CD4-positive, alpha-beta T cell (primary cell): ENCODE results near the gene RAPGEF1. TPM values are rescaled to one million over a fixed set of nuclear protein-coding genes. Genes with fewer than 3 reads are reported as not detected.
"Not testable (repeated sequence)": the region's sequence is repeated elsewhere in the genome, so short reads cannot be mapped to it uniquely, and the experiment has no call there.

Experiments used
- ATAC-seq: fragments of 200-7000 bp; cut with Tn5 transposase; one replicate; pipeline ENCODE4 v1.10.0; 2022; ENCODE audit warnings: mild to moderate bottlenecking; ENCODE audit not compliant: poor library complexity
- CTCF ChIA-PET: fragments of 350-600 bp; sonication (Branson Sonifier 250); formaldehyde crosslinking; loops from one replicate; lab custom pipeline; 2021; ENCODE audit warnings: antibody characterized with exemption, inconsistent platforms; lab: Charles Lee
- POLR2A ChIA-PET: fragments of 350-600 bp; sonication (Branson Sonifier 250); formaldehyde crosslinking; loops from one replicate; lab custom pipeline; 2021; ENCODE audit warnings: antibody characterized with exemption, inconsistent platforms; lab: Charles Lee
- DNase-seq, 14 experiments: peaks; one replicate each; pipeline ENCODE4 v3.0.0-alpha.2; 2013 to 2020; ENCODE audit warnings: mixed read lengths in 2 of 14
- H3K27ac ChIP-seq, 2 donors: one replicate each; pipeline versions ENCODE4 v1.5.1 to v1.7.0; 2013; ENCODE audit warnings: low read length in 2 of 2, low read depth in 1 of 2, mild to moderate bottlenecking in 1 of 2
- H3K27me3 ChIP-seq, 2 experiments: 1 replicate in 1 of 2; 2 replicates in 1 of 2; pipeline versions ENCODE4 v1.6.1 to v1.7.0; 2013; ENCODE audit warnings: low read length in 2 of 2, control low read depth in 1 of 2, mild to moderate bottlenecking in 1 of 2, moderate library complexity in 1 of 2; ENCODE audit not compliant: insufficient read depth in 2 of 2, control insufficient read depth in 1 of 2
- H3K36me3 ChIP-seq: one replicate; pipeline ENCODE4 v1.6.1; 2013; ENCODE audit warnings: low read length, control low read depth; ENCODE audit not compliant: insufficient read depth
- H3K4me1 ChIP-seq: one replicate; pipeline ENCODE4 v1.6.1; 2013; ENCODE audit warnings: low read length, control low read depth; ENCODE audit not compliant: insufficient read depth
- H3K4me3 ChIP-seq: one replicate; pipeline ENCODE4 v1.5.1; 2013; ENCODE audit warnings: mild to moderate bottlenecking, low read length, moderate library complexity
- H3K9me3 ChIP-seq, 2 experiments: 1 replicate in 1 of 2; 2 replicates in 1 of 2; pipeline versions ENCODE4 v1.6.1 to v1.7.0; 2013; ENCODE audit warnings: low read length in 2 of 2, mild to moderate bottlenecking in 2 of 2, control low read depth in 1 of 2, moderate library complexity in 1 of 2; ENCODE audit not compliant: control insufficient read depth in 1 of 2, insufficient read depth in 1 of 2
- H3K27ac Mint-ChIP-seq: one replicate; pipeline ENCODE4 v1.8.0; 2020; ENCODE audit warnings: mixed read lengths
- H3K27me3 Mint-ChIP-seq: one replicate; pipeline ENCODE4 v1.8.0; 2021; ENCODE audit warnings: mixed read lengths
- H3K36me3 Mint-ChIP-seq: one replicate; pipeline ENCODE4 v1.8.0; 2021; ENCODE audit warnings: low read depth, mixed read lengths
- H3K4me1 Mint-ChIP-seq: one replicate; pipeline ENCODE4 v1.8.0; 2021; ENCODE audit warnings: low read depth, mixed read lengths
- H3K4me3 Mint-ChIP-seq: one replicate; pipeline ENCODE4 v1.8.0; 2020; ENCODE audit warnings: mild to moderate bottlenecking, mixed read lengths
- H3K9me3 Mint-ChIP-seq: one replicate; pipeline ENCODE4 v1.8.0; 2020; ENCODE audit warnings: mixed read lengths
- CTCF ChIP-seq: fragments of 200-600 bp; IDR thresholded peaks from one replicate; pipeline ENCODE4 v1.8.0; 2022; ENCODE audit warnings: antibody characterized with exemption, mild to moderate bottlenecking
- intact Hi-C, 2 experiments: fragments of 100-400 bp; cut with DNase I in 1 of 2; cut with micrococcal nuclease in 1 of 2; formaldehyde crosslinking; loops; one replicate each; pipeline versions ENCODE4 v1.15.1 to v1.9.0; 2023 to 2025; cut with DNase I, micrococcal nuclease
- total RNA-seq, 174 experiments: library from RNA in 2 of 174; stranded (reverse) in 2 of 174; gene quantifications; one replicate each; pipeline ENCODE4 v1.2.3 and lab custom pipeline; 2021 to 2026

Gene RAPGEF1
- total RNA-seq, 2 experiments from 2014 or later = 130 to 134 TPM

- Mint-ChIP-seq H3K27me3 (peaks cover 58% of the 10 kb centered on the region), H3K9me3 (no peaks in the 10 kb centered on the region), H3K36me3 (no peaks in the 10 kb centered on the region), H3K4me1 (no peaks in the 10 kb centered on the region), H3K27ac (no peak overlapping the region), H3K4me3 (no peak overlapping the region)
- H3K27ac ChIP-seq = no peak overlapping the region
- peak in 1 of 14 experiments; percentile 21 for DNase-seq
- H3K27me3 ChIP-seq = peaks cover 20 to 25% of the 10 kb centered on the region in 2 experiments
- TF ChIP-seq CTCF = no peak
- no peaks in the 10 kb centered on the region for H3K4me1 ChIP-seq
- POLR2A ChIA-PET = interaction anchor here (0.6 to 1.2 kb wide), 2 partner anchors 15 to 325 kb away, joined by 3 read pairs; no protein-coding TSS in a partner anchor
- H3K36me3 ChIP-seq = no peaks in the 10 kb centered on the region
- H3K9me3 ChIP-seq = peaks cover 0 to 14% of the 10 kb centered on the region in 2 experiments
- CTCF ChIA-PET = no interaction called here
- intact Hi-C loops = no loop called here
- no peak overlapping the region for H3K4me3 ChIP-seq
- ATAC-seq = peak; percentile 48
Observed at GRCh38 chr9:131554843-131555351, 185.0 kb downstream of the RAPGEF1 start.

- H3K36me3 Mint-ChIP-seq = no peaks in the 10 kb centered on the region
- H3K9me3 Mint-ChIP-seq = no peaks in the 10 kb centered on the region
- peaks cover 64% of the 10 kb centered on the region for H3K27me3 Mint-ChIP-seq
- no peaks in the 10 kb centered on the region for H3K36me3 ChIP-seq
- no peak overlapping the region for H3K27ac ChIP-seq
- H3K4me1 Mint-ChIP-seq = no peaks in the 10 kb centered on the region
- peaks cover 0 to 14% of the 10 kb centered on the region in 2 experiments for H3K9me3 ChIP-seq
- no peak overlapping the region for H3K27ac Mint-ChIP-seq
- peaks cover 20 to 25% of the 10 kb centered on the region in 2 experiments for H3K27me3 ChIP-seq
- CTCF ChIA-PET = interaction anchor here (0.6 kb wide), 1 partner anchor 409 kb away, joined by 3 read pairs; no protein-coding TSS in a partner anchor
- DNase-seq (no peak), ATAC-seq (no peak)
- H3K4me3 Mint-ChIP-seq = no peak overlapping the region
- no peak for TF ChIP-seq CTCF
- POLR2A ChIA-PET = interaction anchor here (0.6 kb wide), 1 partner anchor 326 kb away, joined by 3 read pairs; no protein-coding TSS in a partner anchor
- intact Hi-C loops = no loop called here
- no peaks in the 10 kb centered on the region for H3K4me1 ChIP-seq
- no peak overlapping the region for H3K4me3 ChIP-seq
Observed at GRCh38 chr9:131554087-131554842, 185.6 kb downstream of the RAPGEF1 start.

- peaks cover 85% of the 10 kb centered on the region for H3K27me3 Mint-ChIP-seq
- peaks cover 9% of the 10 kb centered on the region for H3K4me1 Mint-ChIP-seq
- H3K9me3 Mint-ChIP-seq = no peaks in the 10 kb centered on the region
- no peaks in the 10 kb centered on the region for H3K36me3 Mint-ChIP-seq
- ChIA-PET CTCF (no interaction called here), POLR2A (no interaction called here)
- DNase-seq = no peak
- Histone ChIP-seq H3K27ac (no peak overlapping the region), H3K4me1 (peaks cover 2% of the 10 kb centered on the region), H3K9me3 (peaks cover 0 to 14% of the 10 kb centered on the region in 2 experiments), H3K27me3 (peaks cover 26 to 33% of the 10 kb centered on the region in 2 experiments), H3K36me3 (no peaks in the 10 kb centered on the region), H3K4me3 (no peak overlapping the region)
- intact Hi-C loops = no loop called here
- H3K27ac Mint-ChIP-seq = no peak overlapping the region
- no peak for TF ChIP-seq CTCF
- ATAC-seq = no peak
- H3K4me3 Mint-ChIP-seq = no peak overlapping the region
Observed at GRCh38 chr9:131552030-131552429, 187.8 kb downstream of the RAPGEF1 start.

GRCh38 chr9:131550465-131550864, 189.4 kb downstream of the RAPGEF1 start:
- Histone ChIP-seq H3K27me3 (peaks cover 37 to 42% of the 10 kb centered on the region in 2 experiments), H3K4me1 (peaks cover 18% of the 10 kb centered on the region), H3K9me3 (peaks cover 0 to 17% of the 10 kb centered on the region in 2 experiments)
- H3K36me3 ChIP-seq, intact Hi-C loops, H3K27ac ChIP-seq, ATAC-seq, POLR2A ChIA-PET, H3K27ac Mint-ChIP-seq, H3K4me3 Mint-ChIP-seq, H3K36me3 Mint-ChIP-seq, DNase-seq, H3K4me3 ChIP-seq, CTCF ChIA-PET, H3K9me3 Mint-ChIP-seq: not testable (repeated sequence)
- Mint-ChIP-seq H3K27me3 (peaks cover 80% of the 10 kb centered on the region), H3K4me1 (peaks cover 14% of the 10 kb centered on the region)

GRCh38 chr9:131549186-131549585, 190.7 kb downstream of the RAPGEF1 start:
- Histone ChIP-seq H3K27me3 (peaks cover 33 to 41% of the 10 kb centered on the region in 2 experiments), H3K9me3 (peaks cover 3 to 26% of the 10 kb centered on the region in 2 experiments), H3K4me1 (peaks cover 18% of the 10 kb centered on the region)
- H3K27me3 Mint-ChIP-seq = peaks cover 78% of the 10 kb centered on the region
- CTCF ChIA-PET, POLR2A ChIA-PET, H3K36me3 ChIP-seq, H3K27ac Mint-ChIP-seq, H3K27ac ChIP-seq, H3K4me3 ChIP-seq, H3K4me3 Mint-ChIP-seq, ATAC-seq, intact Hi-C loops, H3K9me3 Mint-ChIP-seq, DNase-seq, H3K36me3 Mint-ChIP-seq: not testable (repeated sequence)
- H3K4me1 Mint-ChIP-seq = peaks cover 14% of the 10 kb centered on the region
